ENCODE measurements around the gene FAM81A. TPM values are rescaled to one million over a fixed set of nuclear protein-coding genes. Genes with fewer than 3 reads are reported as not detected.
A peak's percentile ranks its signal among the peaks of the same experiment; 100 is the strongest.

FAM81A gene
- under 1 TPM; 0.14 to 0.71 TPM for total RNA-seq

GRCh38 chr15:59437817-59438624 is at the start of gene FAM81A:
Gene FAM81A, plus strand, starts transcription at chr15:59438186. Its CDS starts 20,441 bp downstream, at chr15:59458627.
- Histone ChIP-seq H3K4me1 (ENCODE audit: control insufficient read depth in 1 of 2, low read depth in 2 of 2) (peaks cover 9 to 18% of the 10 kb centered on the region in 2 donors), H3K36me3 (no peaks in the 10 kb centered on the region), H3K4me3 (peak within 1 kb of the TSS; percentile 77), H3K27me3 (replicated peaks; ENCODE audit: insufficient read depth) (no peaks in the 10 kb centered on the region), H3K27ac (no peak within 1 kb of the TSS), H3K9me3 (no peaks in the 10 kb centered on the region)
- DNase-seq (ENCODE audit: low spot score) (peak; percentile 35), ATAC-seq (ENCODE audit: insufficient number of reproducible peaks, low FRiP score, low read depth) (peak; percentile 87)
- TF ChIP-seq CTCF (IDR thresholded peaks at IDR 0.05): no peak

GRCh38 chr15:59388670-59389069 is 49.3 kb upstream of the FAM81A start:
- Histone ChIP-seq H3K4me1 (ENCODE audit: control insufficient read depth in 1 of 2, low read depth in 2 of 2) (peaks cover 3 to 7% of the 10 kb centered on the region in 2 donors), H3K36me3 (no peaks in the 10 kb centered on the region), H3K27me3 (replicated peaks; ENCODE audit: insufficient read depth) (no peaks in the 10 kb centered on the region), H3K9me3 (no peaks in the 10 kb centered on the region), H3K4me3 (no peak overlapping the region), H3K27ac (no peak overlapping the region)
- TF ChIP-seq CTCF (IDR thresholded peaks at IDR 0.05): no peak
- no peak for DNase-seq (ENCODE audit: low spot score)
- no peak for ATAC-seq (ENCODE audit: insufficient number of reproducible peaks, low FRiP score, low read depth)

GRCh38 chr15:59392299-59392698 is 45.7 kb upstream of the FAM81A start:
- H3K4me3 ChIP-seq: no peak overlapping the region
- ATAC-seq (ENCODE audit: insufficient number of reproducible peaks, low FRiP score, low read depth): no peak
- H3K36me3 ChIP-seq: no peaks in the 10 kb centered on the region
- H3K27ac ChIP-seq: no peak overlapping the region
- TF ChIP-seq CTCF (IDR thresholded peaks at IDR 0.05): no peak
- DNase-seq (ENCODE audit: low spot score): no peak
- H3K27me3 ChIP-seq (replicated peaks; ENCODE audit: insufficient read depth): no peaks in the 10 kb centered on the region
- H3K4me1 ChIP-seq (ENCODE audit: control insufficient read depth in 1 of 2, low read depth in 2 of 2): peaks cover 3 to 7% of the 10 kb centered on the region in 2 donors
- no peaks in the 10 kb centered on the region for H3K9me3 ChIP-seq

GRCh38 chr15:59394166-59394661 is 43.8 kb upstream of the FAM81A start:
- Histone ChIP-seq H3K9me3 (no peaks in the 10 kb centered on the region), H3K27ac (no peak overlapping the region), H3K36me3 (no peaks in the 10 kb centered on the region), H3K27me3 (replicated peaks; ENCODE audit: insufficient read depth) (no peaks in the 10 kb centered on the region), H3K4me3 (no peak overlapping the region), H3K4me1 (ENCODE audit: control insufficient read depth in 1 of 2, low read depth in 2 of 2) (no peaks in the 10 kb centered on the region)
- TF ChIP-seq CTCF (IDR thresholded peaks at IDR 0.05): no peak
- DNase-seq (ENCODE audit: low spot score): no peak
- ATAC-seq (ENCODE audit: insufficient number of reproducible peaks, low FRiP score, low read depth): no peak

- H3K36me3 ChIP-seq: no peaks in the 10 kb centered on the region
- no peaks in the 10 kb centered on the region for H3K27me3 ChIP-seq (replicated peaks; ENCODE audit: insufficient read depth)
- TF ChIP-seq CTCF (IDR thresholded peaks at IDR 0.05): no peak
- H3K27ac ChIP-seq: no peak overlapping the region
- DNase-seq (ENCODE audit: low spot score): no peak
- no peak for ATAC-seq (ENCODE audit: insufficient number of reproducible peaks, low FRiP score, low read depth)
- H3K4me3 ChIP-seq: no peak overlapping the region
- H3K4me1 ChIP-seq (ENCODE audit: control insufficient read depth in 1 of 2, low read depth in 2 of 2): no peaks in the 10 kb centered on the region
- H3K9me3 ChIP-seq: no peaks in the 10 kb centered on the region
These were observed 41.8 kb upstream of the FAM81A start for GRCh38 chr15:59396211-59396610.
